ENCODE results near the gene KRTAP10-2. TPM values are rescaled to one million over a fixed set of nuclear protein-coding genes. Genes with fewer than 3 reads are reported as not detected.

KRTAP10-2 gene
- total RNA-seq, 1 donor from 2014 or later, result not detected

GRCh38 chr21:44526096-44526997 is 25.0 kb downstream of the KRTAP10-2 start:
- Mint-ChIP-seq H3K9me3 (ENCODE audit: unreplicated experiment) (no peaks in the 10 kb centered on the region), H3K4me1 (ENCODE audit: unreplicated experiment) (no peaks in the 10 kb centered on the region), H3K36me3 (ENCODE audit: low read depth, unreplicated experiment) (peaks cover 5% of the 10 kb centered on the region), H3K4me3 (ENCODE audit: unreplicated experiment) (no peak overlapping the region), H3K27me3 (ENCODE audit: unreplicated experiment) (peaks cover 7% of the 10 kb centered on the region), H3K27ac (ENCODE audit: unreplicated experiment) (no peak overlapping the region)
- TF ChIP-seq CTCF (IDR thresholded peaks at IDR 0.05; ENCODE audit: unreplicated experiment), result no peak
- no peak for DNase-seq (ENCODE audit: low spot score)

- no peak for DNase-seq (ENCODE audit: low spot score)
- no peaks in the 10 kb centered on the region for H3K9me3 Mint-ChIP-seq (ENCODE audit: unreplicated experiment)
- no peak overlapping the region for H3K4me3 Mint-ChIP-seq (ENCODE audit: unreplicated experiment)
- H3K27me3 Mint-ChIP-seq (ENCODE audit: unreplicated experiment), result peaks cover 5% of the 10 kb centered on the region
- H3K27ac Mint-ChIP-seq (ENCODE audit: unreplicated experiment), result no peak overlapping the region
- TF ChIP-seq CTCF (IDR thresholded peaks at IDR 0.05; ENCODE audit: unreplicated experiment), result no peak
- H3K4me1 Mint-ChIP-seq (ENCODE audit: unreplicated experiment), result no peaks in the 10 kb centered on the region
- H3K36me3 Mint-ChIP-seq (ENCODE audit: low read depth, unreplicated experiment), result peaks cover 5% of the 10 kb centered on the region
These were observed 25.8 kb downstream of the KRTAP10-2 start for GRCh38 chr21:44525391-44526095.

GRCh38 chr21:44524414-44525371 is 26.6 kb downstream of the KRTAP10-2 start:
- no peaks in the 10 kb centered on the region for H3K9me3 Mint-ChIP-seq (ENCODE audit: unreplicated experiment)
- H3K36me3 Mint-ChIP-seq (ENCODE audit: low read depth, unreplicated experiment), result no peaks in the 10 kb centered on the region
- no peaks in the 10 kb centered on the region for H3K4me1 Mint-ChIP-seq (ENCODE audit: unreplicated experiment)
- H3K27ac Mint-ChIP-seq (ENCODE audit: unreplicated experiment), result no peak overlapping the region
- TF ChIP-seq CTCF (IDR thresholded peaks at IDR 0.05; ENCODE audit: unreplicated experiment), result no peak
- H3K4me3 Mint-ChIP-seq (ENCODE audit: unreplicated experiment), result no peak overlapping the region
- peaks cover 3% of the 10 kb centered on the region for H3K27me3 Mint-ChIP-seq (ENCODE audit: unreplicated experiment)
- DNase-seq (ENCODE audit: low spot score), result no peak

- Mint-ChIP-seq H3K27ac (ENCODE audit: unreplicated experiment) (no peak overlapping the region), H3K9me3 (ENCODE audit: unreplicated experiment) (no peaks in the 10 kb centered on the region), H3K4me1 (ENCODE audit: unreplicated experiment) (no peaks in the 10 kb centered on the region), H3K36me3 (ENCODE audit: low read depth, unreplicated experiment) (no peaks in the 10 kb centered on the region), H3K4me3 (ENCODE audit: unreplicated experiment) (no peak overlapping the region), H3K27me3 (ENCODE audit: unreplicated experiment) (peaks cover 3% of the 10 kb centered on the region)
- no peak for DNase-seq (ENCODE audit: low spot score)
- TF ChIP-seq CTCF (IDR thresholded peaks at IDR 0.05; ENCODE audit: unreplicated experiment), result no peak
These were observed 27.5 kb downstream of the KRTAP10-2 start for GRCh38 chr21:44523567-44524413.

Data from endothelial cell (in vitro differentiated cells).